ENCODE results near the gene LTBP3. TPM values are rescaled to one million over a fixed set of nuclear protein-coding genes. Genes with fewer than 3 reads are reported as not detected.
A peak's percentile ranks its signal among the peaks of the same experiment; 100 is the strongest.

Gene LTBP3
- total RNA-seq, 2 experiments from 2014 or later: 64.7 to 70.8 TPM

DNA sequence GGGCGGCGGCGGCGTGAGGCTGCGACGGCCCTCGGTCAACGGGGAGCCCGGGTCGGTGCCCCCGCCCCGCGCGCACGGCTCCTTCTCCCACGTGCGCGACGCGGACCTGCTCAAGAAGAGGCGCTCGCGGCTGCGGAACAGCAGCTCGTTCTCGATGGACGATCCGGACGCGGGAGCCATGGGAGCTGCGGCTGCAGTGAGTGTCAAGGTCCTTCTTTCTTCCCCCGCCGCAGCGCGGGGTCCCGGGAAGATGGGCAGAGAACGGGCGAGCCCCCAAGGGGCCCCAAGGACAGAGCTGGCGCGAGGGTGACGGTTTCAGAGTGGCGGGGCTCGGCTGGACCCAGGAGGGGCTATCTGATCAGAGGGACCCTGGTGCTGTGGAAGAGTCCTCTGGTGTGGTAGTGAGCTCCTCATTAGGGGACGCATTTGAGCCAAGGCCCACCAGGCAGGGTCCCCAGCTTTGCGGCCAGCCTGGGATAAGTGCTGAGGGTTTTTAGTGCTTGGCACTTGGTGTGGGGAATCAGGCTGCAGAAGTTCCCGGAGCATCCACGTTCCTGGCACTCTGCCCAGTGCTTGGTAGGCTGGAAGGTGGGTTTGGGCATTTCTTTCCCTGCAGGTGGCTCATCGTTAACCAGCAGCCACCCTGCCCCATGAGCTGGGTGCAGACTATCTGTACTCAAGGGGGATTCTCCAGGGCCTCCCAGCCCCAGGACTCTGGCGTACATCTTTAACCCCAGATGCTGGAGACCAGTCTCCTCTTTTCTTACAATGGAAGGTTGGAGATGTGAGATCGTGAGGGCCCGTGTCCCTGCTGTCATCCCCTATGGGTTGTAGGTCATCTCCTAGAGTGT is 27.5 kb upstream of the LTBP3 start:
- CTCF ChIA-PET: interaction anchor here (0.9 to 12.3 kb wide), 5 partner anchors 9 to 42 kb away, joined by 3 to 172 read pairs (median 60); partner anchors contain the start of genes EHBP1L1 and FAM89B
- Mint-ChIP-seq H3K9me3 (ENCODE audit: insufficient read depth) (no peaks in the 10 kb centered on the region), H3K4me1 (ENCODE audit: low read depth) (peaks cover 58% of the 10 kb centered on the region), H3K27me3 (ENCODE audit: low read depth) (no peaks in the 10 kb centered on the region), H3K4me3 (no peak overlapping the region), H3K36me3 (ENCODE audit: low read depth) (peaks cover 58% of the 10 kb centered on the region), H3K27ac (peak overlapping the region; percentile 71)
- POLR2A ChIA-PET: interaction anchor here (0.9 to 1.7 kb wide), 5 partner anchors 9 to 80 kb away, joined by 3 to 9 read pairs (median 4); no protein-coding TSS in a partner anchor
- ATAC-seq (no peak), DNase-seq (no peak)

DNA sequence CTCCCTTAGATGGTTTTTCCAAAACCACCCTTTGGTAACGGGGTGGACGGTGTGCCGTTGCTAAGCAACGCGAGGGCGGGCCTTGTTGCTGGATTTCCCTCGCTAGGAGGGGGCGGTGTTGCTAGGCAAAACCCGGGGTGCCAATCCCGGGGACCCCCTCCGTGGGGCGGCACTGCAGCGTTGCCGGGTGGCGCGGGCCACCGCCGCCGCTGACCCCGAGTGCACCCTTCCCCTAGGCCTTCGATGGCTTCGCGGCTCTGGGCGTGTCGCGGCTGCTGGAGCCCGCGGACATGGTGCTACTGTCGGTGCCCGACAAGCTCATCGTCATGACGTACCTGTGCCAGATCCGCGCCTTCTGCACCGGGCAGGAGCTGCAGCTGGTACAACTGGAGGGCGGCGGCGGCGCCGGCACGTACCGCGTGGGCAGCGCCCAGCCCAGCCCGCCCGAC is 26.6 kb upstream of the LTBP3 start:
- ChIA-PET POLR2A (no interaction called here), CTCF (interaction anchor here (1.3 to 12.3 kb wide), 5 partner anchors 8 to 41 kb away, joined by 3 to 172 read pairs (median 9); partner anchors contain the start of genes EHBP1L1, FAM89B and ZNRD2)
- H3K4me1 Mint-ChIP-seq (ENCODE audit: low read depth): peaks cover 57% of the 10 kb centered on the region
- DNase-seq (no peak), ATAC-seq (no peak)
- no peak overlapping the region for H3K27ac Mint-ChIP-seq
- peaks cover 62% of the 10 kb centered on the region for H3K36me3 Mint-ChIP-seq (ENCODE audit: low read depth)
- H3K9me3 Mint-ChIP-seq (ENCODE audit: insufficient read depth): no peaks in the 10 kb centered on the region
- no peak overlapping the region for H3K4me3 Mint-ChIP-seq
- no peaks in the 10 kb centered on the region for H3K27me3 Mint-ChIP-seq (ENCODE audit: low read depth)

DNA sequence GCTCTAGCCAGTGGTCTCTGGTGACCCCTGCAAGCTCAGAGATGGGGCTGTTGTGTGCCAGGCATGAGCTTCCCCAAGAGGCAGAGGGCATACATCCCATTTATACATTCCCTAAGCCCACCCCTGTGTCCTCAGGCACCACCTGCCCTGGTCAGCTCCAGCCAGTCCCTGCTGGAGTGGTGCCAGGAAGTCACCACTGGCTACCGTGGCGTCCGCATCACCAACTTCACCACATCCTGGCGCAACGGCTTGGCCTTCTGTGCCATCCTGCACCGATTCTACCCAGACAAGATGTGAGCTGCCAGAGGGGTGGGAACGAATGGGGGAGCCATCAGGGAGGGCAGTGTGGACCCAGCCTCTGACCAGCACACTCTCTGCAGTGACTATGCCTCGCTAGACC is 25.9 kb upstream of the LTBP3 start:
- H3K9me3 Mint-ChIP-seq (ENCODE audit: insufficient read depth): no peaks in the 10 kb centered on the region
- H3K27me3 Mint-ChIP-seq (ENCODE audit: low read depth): no peaks in the 10 kb centered on the region
- H3K27ac Mint-ChIP-seq: no peak overlapping the region
- no peak overlapping the region for H3K4me3 Mint-ChIP-seq
- ChIA-PET CTCF (interaction anchor here (1.3 to 4.1 kb wide), 3 partner anchors 10 to 14 kb away, joined by 3 to 17 read pairs (median 9); partner anchors contain the start of genes FAM89B and ZNRD2), POLR2A (no interaction called here)
- DNase-seq (no peak), ATAC-seq (no peak)
- H3K4me1 Mint-ChIP-seq (ENCODE audit: low read depth): peaks cover 56% of the 10 kb centered on the region
- H3K36me3 Mint-ChIP-seq (ENCODE audit: low read depth): peaks cover 68% of the 10 kb centered on the region

DNA sequence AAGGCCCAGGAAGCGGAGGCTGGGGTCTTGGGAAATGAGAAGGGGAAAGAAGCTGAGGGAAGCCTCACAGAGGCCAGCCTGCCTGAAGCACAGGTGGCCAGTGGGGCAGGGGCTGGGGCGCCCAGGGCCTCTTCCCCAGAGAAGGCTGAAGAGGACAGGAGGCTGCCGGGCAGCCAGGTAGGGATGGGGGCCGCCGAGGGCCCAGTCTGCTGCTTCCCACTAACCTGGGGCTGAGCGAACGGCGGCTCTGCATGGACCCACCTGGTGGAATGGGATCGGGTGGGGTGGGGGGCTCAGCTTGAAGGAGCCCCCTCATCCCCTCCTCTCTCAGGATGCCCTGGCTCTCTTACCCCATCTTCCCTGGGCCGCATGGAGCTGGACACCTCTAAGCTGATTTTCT is 25.4 kb upstream of the LTBP3 start:
- Mint-ChIP-seq H3K27ac (peak overlapping the region; percentile 60), H3K9me3 (ENCODE audit: insufficient read depth) (no peaks in the 10 kb centered on the region), H3K4me1 (ENCODE audit: low read depth) (peaks cover 54% of the 10 kb centered on the region), H3K36me3 (ENCODE audit: low read depth) (peaks cover 70% of the 10 kb centered on the region), H3K4me3 (no peak overlapping the region), H3K27me3 (ENCODE audit: low read depth) (no peaks in the 10 kb centered on the region)
- CTCF ChIA-PET: interaction anchor here (1.3 to 4.1 kb wide), 3 partner anchors 10 to 14 kb away, joined by 3 to 17 read pairs (median 9); partner anchors contain the start of genes FAM89B and ZNRD2
- DNase-seq (no peak), ATAC-seq (no peak)
- POLR2A ChIA-PET: no interaction called here

DNA sequence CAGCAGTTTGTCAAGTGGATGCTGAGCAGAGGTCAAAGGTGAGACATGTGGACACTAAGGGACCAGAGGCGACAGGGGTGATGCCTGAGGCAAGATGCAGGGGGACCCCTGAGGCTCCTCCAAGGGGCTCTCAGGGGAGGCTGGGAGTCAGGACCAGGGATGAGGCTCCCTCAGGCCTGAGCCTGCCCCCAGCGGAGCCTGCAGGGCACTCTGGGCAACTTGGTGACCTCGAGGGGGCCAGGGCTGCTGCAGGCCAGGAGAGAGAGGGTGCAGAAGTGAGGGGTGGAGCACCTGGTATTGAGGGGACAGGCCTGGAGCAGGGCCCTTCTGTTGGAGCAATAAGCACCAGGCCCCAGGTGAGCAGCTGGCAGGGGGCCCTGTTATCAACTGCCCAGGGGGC is 23.8 kb upstream of the LTBP3 start:
- DNase-seq: no peak
- Mint-ChIP-seq H3K27me3 (ENCODE audit: low read depth) (no peaks in the 10 kb centered on the region), H3K9me3 (ENCODE audit: insufficient read depth) (no peaks in the 10 kb centered on the region), H3K36me3 (ENCODE audit: low read depth) (peaks cover 63% of the 10 kb centered on the region), H3K27ac (no peak overlapping the region), H3K4me1 (ENCODE audit: low read depth) (peaks cover 53% of the 10 kb centered on the region), H3K4me3 (no peak overlapping the region)
- no peak for ATAC-seq
- POLR2A ChIA-PET: interaction anchor here (0.7 to 0.8 kb wide), 2 partner anchors 12 to 18 kb away, joined by 3 read pairs; no protein-coding TSS in a partner anchor
- CTCF ChIA-PET: interaction anchor here (1.1 to 4.1 kb wide), 2 partner anchors 8 to 12 kb away, joined by 3 to 17 read pairs; no protein-coding TSS in a partner anchor

DNA sequence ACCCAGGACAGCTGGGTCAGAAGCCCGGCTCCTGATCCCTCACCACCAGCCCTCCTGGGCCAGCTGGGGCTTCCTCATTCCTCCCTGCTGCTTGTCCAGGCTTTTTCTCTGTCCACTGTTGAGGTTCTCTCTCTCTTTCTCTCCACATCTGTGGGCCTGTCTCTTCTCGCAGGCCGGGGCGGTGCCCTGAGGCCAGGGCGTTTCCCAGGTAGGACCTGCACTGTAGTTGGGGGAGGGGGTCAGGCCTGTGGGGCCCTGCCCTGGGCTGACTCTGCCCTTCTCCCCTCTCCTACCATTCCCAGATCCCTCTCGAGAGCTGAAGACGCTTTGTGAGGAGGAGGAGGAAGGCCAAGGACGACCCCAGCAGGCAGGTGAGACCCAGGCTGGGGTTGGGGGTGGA is 22.6 kb upstream of the LTBP3 start:
- Mint-ChIP-seq H3K4me1 (ENCODE audit: low read depth) (peaks cover 44% of the 10 kb centered on the region), H3K4me3 (no peak overlapping the region), H3K27me3 (ENCODE audit: low read depth) (no peaks in the 10 kb centered on the region), H3K36me3 (ENCODE audit: low read depth) (peaks cover 57% of the 10 kb centered on the region), H3K9me3 (ENCODE audit: insufficient read depth) (no peaks in the 10 kb centered on the region), H3K27ac (no peak overlapping the region)
- CTCF ChIA-PET: interaction anchor here (4.1 kb wide), 1 partner anchor 13 kb away, joined by 17 read pairs; no protein-coding TSS in a partner anchor
- POLR2A ChIA-PET: interaction anchor here (0.6 kb wide), 1 partner anchor 176 kb away, joined by 3 read pairs; no protein-coding TSS in a partner anchor
- DNase-seq (no peak), ATAC-seq (no peak)

DNA sequence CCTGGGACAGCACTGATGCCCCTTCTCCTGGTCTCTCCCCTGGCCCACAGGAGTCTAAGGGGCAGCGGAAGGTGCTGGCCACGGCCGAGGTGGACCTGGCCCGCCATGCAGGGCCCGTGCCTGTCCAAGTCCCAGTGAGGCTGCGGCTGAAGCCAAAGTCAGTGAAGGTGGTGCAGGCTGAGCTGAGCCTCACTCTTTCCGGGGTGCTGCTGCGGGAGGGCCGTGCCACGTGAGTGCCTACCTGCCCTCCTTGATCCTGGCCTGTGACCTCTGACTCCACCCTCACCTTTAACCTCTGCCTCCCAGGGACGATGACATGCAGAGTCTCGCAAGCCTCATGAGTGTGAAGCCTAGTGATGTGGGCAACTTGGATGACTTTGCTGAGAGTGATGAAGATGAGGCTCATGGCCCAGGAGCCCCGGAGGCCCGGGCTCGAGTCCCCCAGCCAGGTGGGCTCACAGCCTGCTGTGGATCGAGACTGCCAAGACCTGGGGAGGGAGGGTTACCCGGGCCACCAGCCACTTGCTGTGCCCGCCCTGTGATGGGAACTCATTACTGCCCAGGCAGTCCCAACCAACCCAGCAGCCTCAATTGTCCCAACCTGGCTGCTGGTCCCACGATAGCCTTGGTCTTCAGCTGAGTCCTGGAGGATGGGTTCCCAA is 22.0 kb upstream of the LTBP3 start:
- Mint-ChIP-seq H3K27ac (no peak overlapping the region), H3K27me3 (ENCODE audit: low read depth) (no peaks in the 10 kb centered on the region), H3K4me1 (ENCODE audit: low read depth) (peaks cover 45% of the 10 kb centered on the region), H3K36me3 (ENCODE audit: low read depth) (peaks cover 55% of the 10 kb centered on the region), H3K4me3 (no peak overlapping the region), H3K9me3 (ENCODE audit: insufficient read depth) (no peaks in the 10 kb centered on the region)
- DNase-seq (no peak), ATAC-seq (no peak)
- ChIA-PET POLR2A (no interaction called here), CTCF (interaction anchor here (1.3 to 5.2 kb wide), 4 partner anchors 8 to 39 kb away, joined by 3 to 33 read pairs (median 12); no protein-coding TSS in a partner anchor)

DNA sequence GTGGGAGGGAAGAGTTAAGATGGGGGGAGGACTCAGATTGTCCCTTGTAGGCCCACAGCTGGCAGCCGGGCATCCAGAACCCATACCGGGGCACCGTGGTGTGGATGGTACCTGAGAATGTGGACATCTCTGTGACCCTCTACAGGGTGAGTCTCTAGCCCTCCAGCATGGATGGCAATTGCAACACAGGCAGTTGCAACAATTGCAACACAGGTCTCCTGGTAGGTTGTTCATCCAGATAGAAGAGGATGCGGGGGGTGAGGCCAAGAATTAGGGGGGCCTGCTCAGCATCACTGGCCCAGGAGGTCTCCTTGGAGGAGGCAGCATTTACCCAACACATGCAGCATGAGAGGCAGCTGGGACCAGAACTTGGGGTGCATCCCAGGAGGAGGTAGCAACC is 21.1 kb upstream of the LTBP3 start:
- Mint-ChIP-seq H3K4me1 (ENCODE audit: low read depth) (peaks cover 49% of the 10 kb centered on the region), H3K27ac (peak overlapping the region; percentile 52), H3K36me3 (ENCODE audit: low read depth) (peaks cover 52% of the 10 kb centered on the region), H3K4me3 (no peak overlapping the region), H3K27me3 (ENCODE audit: low read depth) (no peaks in the 10 kb centered on the region), H3K9me3 (ENCODE audit: insufficient read depth) (no peaks in the 10 kb centered on the region)
- CTCF ChIA-PET: interaction anchor here (1.3 to 5.2 kb wide), 3 partner anchors 9 to 39 kb away, joined by 3 to 33 read pairs (median 6); no protein-coding TSS in a partner anchor
- ATAC-seq: no peak
- DNase-seq: no peak
- POLR2A ChIA-PET: no interaction called here

DNA sequence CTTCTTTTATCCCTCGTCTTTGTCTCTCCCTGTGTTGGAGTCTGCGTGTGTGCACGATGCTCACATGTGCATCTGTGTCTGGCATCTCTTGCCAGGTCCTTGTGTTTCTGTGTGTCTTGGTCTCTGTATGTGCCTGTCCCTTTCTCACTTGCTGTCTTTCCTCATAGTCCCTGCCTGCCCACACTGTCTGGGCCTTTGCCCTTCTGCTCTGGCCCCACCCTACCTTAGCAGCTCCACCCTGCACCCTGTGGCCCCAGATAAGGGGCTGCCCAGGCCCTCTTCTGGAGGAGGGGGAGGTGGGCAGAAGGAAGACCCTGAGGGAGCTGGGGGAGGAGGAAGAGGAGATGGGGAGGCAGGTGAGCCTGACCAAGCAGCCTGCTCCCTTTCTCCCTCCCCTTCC is 20.5 kb upstream of the LTBP3 start:
- ATAC-seq: no peak
- H3K4me3 Mint-ChIP-seq: peak overlapping the region; percentile 46
- ChIA-PET POLR2A (interaction anchor here (1.8 kb wide), 1 partner anchor 32 kb away, joined by 5 read pairs; no protein-coding TSS in a partner anchor), CTCF (interaction anchor here (1.3 to 5.2 kb wide), 4 partner anchors 9 to 38 kb away, joined by 3 to 88 read pairs (median 20); no protein-coding TSS in a partner anchor)
- peaks cover 53% of the 10 kb centered on the region for H3K36me3 Mint-ChIP-seq (ENCODE audit: low read depth)
- DNase-seq: no peak
- H3K9me3 Mint-ChIP-seq (ENCODE audit: insufficient read depth): no peaks in the 10 kb centered on the region
- H3K4me1 Mint-ChIP-seq (ENCODE audit: low read depth): peaks cover 49% of the 10 kb centered on the region
- H3K27me3 Mint-ChIP-seq (ENCODE audit: low read depth): no peaks in the 10 kb centered on the region
- H3K27ac Mint-ChIP-seq: peak overlapping the region; percentile 37

DNA sequence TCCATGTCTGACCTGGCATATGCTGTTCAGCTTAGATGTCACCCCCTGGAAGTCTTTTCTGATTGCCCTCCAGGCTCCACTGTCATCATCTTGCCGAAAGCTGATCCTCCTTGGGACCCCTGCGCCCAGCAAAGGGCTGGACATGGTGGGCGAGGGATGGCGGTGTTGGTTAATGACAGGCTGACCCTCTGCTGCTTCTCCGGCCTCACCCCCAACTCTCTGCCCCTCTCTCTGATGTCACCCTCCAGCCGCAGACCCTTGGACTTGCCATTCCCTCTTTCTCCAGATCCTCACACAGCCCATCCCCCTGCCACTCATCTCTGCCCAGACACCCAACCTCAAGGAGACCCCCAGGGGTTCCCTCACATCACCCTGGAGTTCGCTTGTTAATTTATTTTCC is 20.0 kb upstream of the LTBP3 start:
- peaks cover 54% of the 10 kb centered on the region for H3K36me3 Mint-ChIP-seq (ENCODE audit: low read depth)
- DNase-seq: no peak
- POLR2A ChIA-PET: interaction anchor here (1.8 kb wide), 1 partner anchor 32 kb away, joined by 5 read pairs; no protein-coding TSS in a partner anchor
- H3K4me1 Mint-ChIP-seq (ENCODE audit: low read depth): peaks cover 50% of the 10 kb centered on the region
- CTCF ChIA-PET: interaction anchor here (1.2 to 5.2 kb wide), 3 partner anchors 10 to 162 kb away, joined by 3 to 88 read pairs (median 33); no protein-coding TSS in a partner anchor
- peak overlapping the region; percentile 37 for H3K27ac Mint-ChIP-seq
- no peaks in the 10 kb centered on the region for H3K9me3 Mint-ChIP-seq (ENCODE audit: insufficient read depth)
- H3K27me3 Mint-ChIP-seq (ENCODE audit: low read depth): no peaks in the 10 kb centered on the region
- no peak for ATAC-seq
- peak overlapping the region; percentile 61 for H3K4me3 Mint-ChIP-seq

DNA sequence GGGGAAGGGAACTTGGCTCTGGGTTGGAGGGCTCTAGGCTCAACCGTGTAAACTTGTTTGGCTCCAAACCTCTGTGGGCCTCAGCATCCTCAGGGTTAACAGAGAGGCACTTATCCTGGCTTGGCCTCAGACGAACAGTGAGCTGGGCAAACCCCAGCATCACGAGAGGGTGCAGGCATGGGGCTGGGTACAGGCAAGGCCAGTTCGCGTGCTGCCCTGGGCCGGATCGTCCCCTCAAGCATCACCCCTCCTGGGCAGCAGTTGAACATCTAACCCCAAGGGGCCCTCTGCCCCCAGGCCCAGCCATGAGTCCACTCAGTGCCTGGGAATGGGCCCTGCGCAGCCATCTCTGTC is 19.6 kb upstream of the LTBP3 start:
- ChIA-PET CTCF (interaction anchor here (1.2 to 5.2 kb wide), 4 partner anchors 10 to 162 kb away, joined by 3 to 88 read pairs (median 37); partner anchors contain the start of gene KCNK7), POLR2A (interaction anchor here (1.8 kb wide), 2 partner anchors 9 to 33 kb away, joined by 5 to 9 read pairs; no protein-coding TSS in a partner anchor)
- Mint-ChIP-seq H3K36me3 (ENCODE audit: low read depth) (peaks cover 52% of the 10 kb centered on the region), H3K27ac (peak overlapping the region; percentile 37), H3K4me1 (ENCODE audit: low read depth) (peaks cover 49% of the 10 kb centered on the region), H3K4me3 (peak overlapping the region; percentile 61), H3K9me3 (ENCODE audit: insufficient read depth) (no peaks in the 10 kb centered on the region), H3K27me3 (ENCODE audit: low read depth) (no peaks in the 10 kb centered on the region)
- ATAC-seq (no peak), DNase-seq (no peak)
